ENCODE results near the gene NOL9. TPM values are rescaled to one million over a fixed set of nuclear protein-coding genes. Genes with fewer than 3 reads are reported as not detected.

Gene NOL9
- total RNA-seq, 2 donors from 2014 or later = 12.0 to 16.5 TPM

DNA sequence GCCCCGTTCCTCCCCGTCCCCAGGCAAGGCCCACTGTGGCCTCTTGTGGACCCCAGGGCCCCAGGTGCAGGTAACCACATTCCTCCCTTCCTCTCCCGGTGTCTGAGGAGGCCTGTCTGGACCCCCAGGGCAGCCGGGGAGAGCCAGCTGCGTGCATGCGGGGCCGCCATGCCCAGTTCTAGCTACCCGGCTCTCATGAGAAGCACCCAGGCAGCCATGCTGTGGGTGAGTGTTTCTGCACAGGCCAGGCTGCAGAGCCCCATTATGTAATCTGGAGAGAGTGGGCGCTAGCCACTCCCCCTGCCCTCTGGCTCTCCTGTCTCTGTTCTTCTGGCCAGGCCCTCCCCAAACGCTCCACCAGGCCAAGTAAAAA lies 44.4 kb downstream of the NOL9 start:
- DNase-seq = no peak
- intact Hi-C loops (cut with DNase I) = no loop called here
- ATAC-seq = peak; percentile 36 to 74

GRCh38 chr1:6509220-6509918 lies 44.9 kb downstream of the NOL9 start:
- DNase-seq = no peak
- intact Hi-C loops (cut with DNase I) = no loop called here
- peak in 1 of 2 donors; percentile 15 for ATAC-seq

DNA sequence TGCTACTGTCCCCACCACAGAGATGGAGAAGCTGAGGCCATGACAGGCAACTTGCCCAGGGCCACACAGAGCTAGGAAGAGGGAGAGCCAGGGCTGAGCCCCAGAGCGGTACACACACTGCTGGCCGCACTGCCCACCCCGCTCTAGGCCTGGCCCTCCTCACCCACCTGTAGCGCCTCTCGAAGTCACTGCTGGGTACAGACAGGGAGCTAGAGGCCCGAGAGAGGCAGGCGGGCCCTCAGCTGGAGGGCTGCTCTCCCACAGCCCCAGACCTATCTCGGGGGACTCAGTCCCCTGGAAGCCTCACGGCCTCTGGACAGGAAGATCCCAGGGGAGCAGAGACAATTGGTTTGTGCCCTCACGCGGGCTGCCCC lies 45.5 kb downstream of the NOL9 start:
- no peak for ATAC-seq

GRCh38 chr1:6508154-6508815 lies 46.0 kb downstream of the NOL9 start:
- no peak for ATAC-seq

More for the DNA sequence above, 45.5 kb downstream of the NOL9 start:
- no peak for DNase-seq
- intact Hi-C loops (cut with DNase I) = no loop called here

GRCh38 chr1:6507461-6507911 lies 46.8 kb downstream of the NOL9 start:
- intact Hi-C loops (cut with DNase I) = no loop called here
- DNase-seq (no peak), ATAC-seq (peak in 1 of 2 donors; percentile 30)

More at GRCh38 chr1:6508154-6508815, 46.0 kb downstream of the NOL9 start:
- intact Hi-C loops (cut with DNase I) = no loop called here
- no peak for DNase-seq

- DNase-seq (no peak), ATAC-seq (no peak)
- intact Hi-C loops (cut with DNase I) = no loop called here
Measured at GRCh38 chr1:6507037-6507428, 47.3 kb downstream of the NOL9 start.

GRCh38 chr1:6506210-6507036 lies 47.9 kb downstream of the NOL9 start:
- intact Hi-C loops (cut with DNase I) = no loop called here
- ATAC-seq (no peak), DNase-seq (no peak)

- ATAC-seq (no peak), DNase-seq (no peak)
- intact Hi-C loops (cut with DNase I) = no loop called here
Measured at GRCh38 chr1:6505367-6506209, 48.7 kb downstream of the NOL9 start.

GRCh38 chr1:6504887-6505286 lies 49.4 kb downstream of the NOL9 start:
- intact Hi-C loops (cut with DNase I) = no loop called here
- no peak for ATAC-seq
- no peak for DNase-seq

DNA sequence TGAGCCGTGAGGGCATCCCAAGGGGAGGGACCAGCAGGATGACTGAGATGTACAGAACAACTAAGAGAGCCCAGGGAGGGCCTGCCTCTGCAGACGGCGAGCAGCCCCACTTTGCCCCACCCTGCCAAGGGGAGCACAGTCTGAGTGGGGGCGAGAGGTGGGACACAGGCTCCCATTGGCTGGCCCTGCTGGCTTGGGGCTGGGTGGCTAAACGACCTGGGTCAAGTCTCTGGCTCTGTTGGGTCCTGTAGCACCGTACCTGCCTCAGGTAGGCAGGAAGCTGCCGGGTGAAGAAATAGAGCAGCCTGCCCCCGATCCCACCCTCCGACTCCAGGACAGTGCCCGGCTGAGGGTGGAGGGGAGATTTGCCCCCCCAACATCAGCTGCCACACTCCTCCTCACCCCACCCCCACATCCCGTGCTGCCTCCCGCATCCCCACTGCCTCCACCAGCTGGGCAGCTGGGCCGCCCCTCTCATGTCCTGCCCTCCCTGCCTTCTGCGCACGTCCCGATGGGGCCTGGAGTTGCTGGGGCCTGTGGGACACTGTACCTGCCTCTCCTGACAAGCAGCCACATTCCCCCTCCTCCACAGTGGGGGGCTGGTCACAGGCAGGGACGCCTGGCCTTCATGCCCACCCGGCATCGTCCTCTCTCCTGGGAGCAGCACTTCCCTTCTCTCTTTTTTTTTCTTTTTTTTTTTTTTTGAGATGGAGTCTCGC lies 50.3 kb downstream of the NOL9 start:
- no peak for ATAC-seq
- no peak for DNase-seq
- intact Hi-C loops (cut with DNase I) = no loop called here

- DNase-seq (peak; percentile 76), ATAC-seq (peak; percentile 64 to 75)
- intact Hi-C loops (cut with DNase I) = no loop called here
Measured at GRCh38 chr1:6502000-6502891, 52.1 kb downstream of the NOL9 start.

DNA sequence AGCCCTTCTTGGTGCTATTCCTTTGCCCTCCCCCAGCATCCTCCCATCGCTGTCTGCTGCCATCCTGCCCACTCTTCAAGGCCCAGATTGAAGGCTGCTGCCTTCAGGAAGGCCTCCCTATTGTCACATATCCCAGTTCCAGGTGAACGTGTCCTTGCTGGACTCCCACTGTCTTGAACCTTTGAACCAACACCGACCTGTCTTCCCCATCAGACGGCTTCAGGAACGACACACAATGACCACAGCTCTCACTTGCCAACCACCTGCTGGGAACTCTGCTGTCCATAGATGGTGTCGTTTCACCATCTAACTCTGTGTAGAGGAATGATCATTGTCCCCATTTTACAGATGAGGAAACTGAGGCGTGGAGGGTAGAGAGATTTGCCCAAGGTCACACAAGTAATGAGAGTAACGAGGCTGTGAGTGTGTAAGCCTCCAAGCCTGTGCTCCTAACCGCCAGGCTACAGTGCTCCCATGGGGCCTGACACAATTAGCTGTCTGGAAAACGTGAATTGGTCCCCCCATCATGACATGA lies 53.0 kb downstream of the NOL9 start:
- DNase-seq = no peak
- intact Hi-C loops (cut with DNase I) = no loop called here
- no peak for ATAC-seq

DNA sequence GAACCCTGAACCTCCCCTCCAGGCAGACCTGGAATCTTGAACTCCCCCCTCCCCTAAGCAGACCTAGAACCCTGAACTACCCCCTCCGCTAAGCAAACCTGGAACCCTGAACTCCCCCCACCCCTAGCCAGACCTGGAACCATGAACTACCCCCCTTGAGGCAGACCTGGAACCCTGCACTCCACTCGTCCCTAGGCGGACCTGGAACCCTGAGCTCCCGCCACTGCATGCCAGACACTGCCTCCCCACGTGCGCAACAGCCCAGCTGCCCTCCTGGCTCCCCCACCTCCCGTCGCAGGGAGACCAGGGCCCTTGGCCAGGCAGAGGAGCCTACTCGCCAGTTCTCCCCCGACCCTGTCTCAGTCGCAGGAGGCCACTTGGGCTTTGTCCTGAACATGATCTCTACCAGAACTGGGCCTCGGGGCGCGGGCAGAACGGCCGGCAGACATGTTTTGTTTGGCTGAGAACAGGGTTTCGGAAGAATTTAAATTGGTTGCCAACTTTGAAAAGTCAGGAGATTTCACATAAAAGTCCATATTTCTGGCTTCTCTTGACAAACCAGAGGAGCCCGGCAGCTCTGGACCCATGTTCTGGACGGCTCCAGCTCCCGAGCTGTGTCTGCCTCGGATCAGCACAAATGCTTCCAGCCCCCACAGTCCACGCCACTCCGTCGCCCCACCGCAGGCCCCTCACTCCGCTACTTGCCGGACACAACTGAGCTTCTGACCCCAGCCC lies 53.6 kb downstream of the NOL9 start:
- no peak for DNase-seq
- intact Hi-C loops (cut with DNase I) = no loop called here
- ATAC-seq = peak in 1 of 2 donors; percentile 45

DNA sequence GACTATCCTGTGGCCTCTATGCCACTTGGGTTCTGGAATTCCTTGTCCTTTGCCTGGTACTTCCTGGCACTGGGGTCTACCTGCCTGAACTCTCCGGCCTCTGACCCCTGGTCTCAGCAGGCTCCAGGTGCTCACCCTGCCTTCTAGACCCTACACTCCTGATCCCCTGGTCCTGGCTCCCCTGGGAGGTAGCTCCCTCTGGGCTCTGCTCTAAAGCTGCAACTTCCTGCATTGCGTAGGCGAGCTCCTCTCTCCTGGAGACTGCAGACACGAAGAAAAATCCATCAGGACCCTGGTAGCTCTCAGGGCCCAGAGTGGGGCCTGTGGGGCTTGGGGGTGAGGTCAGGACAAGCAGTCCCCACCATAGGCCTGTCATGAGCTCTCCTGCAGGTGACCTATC lies 55.0 kb downstream of the NOL9 start:
- DNase-seq = no peak
- ATAC-seq = no peak
- intact Hi-C loops (cut with DNase I) = no loop called here

GRCh38 chr1:6498576-6499111 lies 55.7 kb downstream of the NOL9 start:
- intact Hi-C loops (cut with DNase I) = no loop called here
- DNase-seq (no peak), ATAC-seq (peak in 1 of 2 donors; percentile 3)

GRCh38 chr1:6497867-6498575 lies 56.3 kb downstream of the NOL9 start:
- intact Hi-C loops (cut with DNase I) = no loop called here
- DNase-seq = no peak
- no peak for ATAC-seq
